Stimulated activated naive CD4-positive, alpha-beta T cell treated with Interleukin-2 at 50 U/mL for 16 hours (primary cell): ENCODE results near the gene ISLR.

Experiments used
- DNase-seq: peaks from one replicate; lab custom pipeline; 2025; lab: John Stamatoyannopoulos, UW

The ISLR gene

GRCh38 chr15:74172701-74173379 is 670 bp upstream of the ISLR start:
- no peak for DNase-seq

GRCh38 chr15:74174219-74174957 is 878 bp downstream of the ISLR start:
- no peak for DNase-seq

GRCh38 chr15:74174958-74175253 is 1.4 kb downstream of the ISLR start:
- DNase-seq, result no peak

GRCh38 chr15:74175271-74176191 is 2.0 kb downstream of the ISLR start:
- DNase-seq, result no peak

GRCh38 chr15:74176262-74177214 is 3.0 kb downstream of the ISLR start:
- DNase-seq, result no peak

- DNase-seq, result no peak
These were observed 5.0 kb downstream of the ISLR start for GRCh38 chr15:74178326-74179100.

GRCh38 chr15:74179101-74179841 is 5.8 kb downstream of the ISLR start:
- DNase-seq, result no peak

- DNase-seq, result no peak
These were observed 6.7 kb downstream of the ISLR start for GRCh38 chr15:74179983-74180880.

GRCh38 chr15:74180881-74181602 is 7.5 kb downstream of the ISLR start:
- DNase-seq, result no peak

GRCh38 chr15:74182131-74182530 is 8.6 kb downstream of the ISLR start:
- no peak for DNase-seq

GRCh38 chr15:74184582-74185091 is 11.1 kb downstream of the ISLR start:
- DNase-seq, result no peak

GRCh38 chr15:74185710-74186348 is 12.3 kb downstream of the ISLR start:
- DNase-seq, result no peak

GRCh38 chr15:74188216-74188615 is 14.7 kb downstream of the ISLR start:
- DNase-seq, result no peak

- DNase-seq, result no peak
These were observed 18.3 kb downstream of the ISLR start for GRCh38 chr15:74191798-74192197.

- DNase-seq, result no peak
These were observed 19.2 kb downstream of the ISLR start for GRCh38 chr15:74192751-74193150.

GRCh38 chr15:74193299-74193718 is 19.8 kb downstream of the ISLR start:
- no peak for DNase-seq

GRCh38 chr15:74193905-74194304 is 20.4 kb downstream of the ISLR start:
- no peak for DNase-seq
